ENCODE measurements around the gene GPX3.

GPX3 gene, protein sequence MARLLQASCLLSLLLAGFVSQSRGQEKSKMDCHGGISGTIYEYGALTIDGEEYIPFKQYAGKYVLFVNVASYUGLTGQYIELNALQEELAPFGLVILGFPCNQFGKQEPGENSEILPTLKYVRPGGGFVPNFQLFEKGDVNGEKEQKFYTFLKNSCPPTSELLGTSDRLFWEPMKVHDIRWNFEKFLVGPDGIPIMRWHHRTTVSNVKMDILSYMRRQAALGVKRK

DNA sequence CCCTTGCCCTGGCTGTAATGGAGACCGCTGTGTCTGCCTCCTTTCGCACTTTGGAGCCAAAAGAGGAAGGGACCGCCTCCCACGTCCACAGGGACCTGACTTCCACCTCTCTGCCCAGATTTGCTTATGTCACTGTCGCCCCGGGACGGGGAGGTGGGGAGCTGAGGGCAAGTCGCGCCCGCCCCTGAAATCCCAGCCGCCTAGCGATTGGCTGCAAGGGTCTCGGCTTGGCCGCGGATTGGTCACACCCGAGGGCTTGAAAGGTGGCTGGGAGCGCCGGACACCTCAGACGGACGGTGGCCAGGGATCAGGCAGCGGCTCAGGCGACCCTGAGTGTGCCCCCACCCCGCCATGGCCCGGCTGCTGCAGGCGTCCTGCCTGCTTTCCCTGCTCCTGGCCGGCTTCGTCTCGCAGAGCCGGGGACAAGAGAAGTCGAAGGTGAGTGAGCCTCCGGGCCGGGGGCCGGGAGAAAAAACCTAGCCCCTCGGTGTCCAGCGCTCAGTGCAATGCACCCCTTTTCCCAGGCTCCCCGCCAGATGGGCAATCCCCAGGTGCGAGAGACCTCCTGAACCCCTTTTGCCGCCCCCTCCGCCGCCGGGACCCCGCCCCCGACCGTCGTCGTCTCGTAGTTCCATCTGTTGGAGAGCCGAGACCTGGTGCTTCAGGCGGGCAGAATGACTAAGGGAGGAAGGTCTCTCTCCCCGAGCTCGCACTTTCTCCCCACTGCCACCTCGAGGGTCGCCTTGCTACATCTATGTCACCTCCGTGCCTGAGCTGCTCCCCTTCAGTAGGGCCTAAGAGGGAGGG is at the start of gene GPX3:
Gene GPX3, plus strand, starts transcription at position 288 of the 807 bp plus-strand sequence. Its CDS starts 64 bp downstream, at position 352.
- peak; percentile 40 for DNase-seq (ENCODE audit: extremely low read depth, insufficient read length)
- H3K4me3 ChIP-seq (replicated peaks; ENCODE audit: low read depth, low read length) = peak within 1 kb of the TSS; percentile 38

DNA sequence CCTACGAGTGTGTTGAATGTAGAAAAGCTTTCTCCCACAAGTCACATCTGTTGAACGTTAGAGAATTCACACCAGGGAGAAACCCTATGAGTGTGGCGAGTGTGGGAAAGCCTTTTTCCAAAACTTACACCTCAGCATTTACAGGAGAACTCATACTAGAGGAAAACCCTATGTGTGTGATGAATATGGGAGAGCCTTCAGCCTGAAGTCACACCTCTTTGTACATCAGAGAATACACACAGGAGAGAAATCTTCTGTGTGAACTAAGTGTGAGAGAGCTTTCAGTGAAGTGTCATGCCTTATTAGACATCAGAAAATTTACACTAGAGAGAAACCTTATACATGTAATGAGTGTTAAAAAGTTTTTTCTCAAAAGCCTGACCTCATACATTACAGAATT is 41.8 kb upstream of the GPX3 start:
- Histone ChIP-seq H3K4me3 (replicated peaks; ENCODE audit: low read depth, low read length) (no peak overlapping the region), H3K27me3 (replicated peaks; ENCODE audit: control insufficient read depth, insufficient read depth, low read length) (no peaks in the 10 kb centered on the region), H3K36me3 (ENCODE audit: control insufficient read depth, insufficient read depth, low read length) (no peaks in the 10 kb centered on the region)
- DNase-seq (ENCODE audit: extremely low read depth, insufficient read length) = no peak
- TF ChIP-seq, protein P1, sequence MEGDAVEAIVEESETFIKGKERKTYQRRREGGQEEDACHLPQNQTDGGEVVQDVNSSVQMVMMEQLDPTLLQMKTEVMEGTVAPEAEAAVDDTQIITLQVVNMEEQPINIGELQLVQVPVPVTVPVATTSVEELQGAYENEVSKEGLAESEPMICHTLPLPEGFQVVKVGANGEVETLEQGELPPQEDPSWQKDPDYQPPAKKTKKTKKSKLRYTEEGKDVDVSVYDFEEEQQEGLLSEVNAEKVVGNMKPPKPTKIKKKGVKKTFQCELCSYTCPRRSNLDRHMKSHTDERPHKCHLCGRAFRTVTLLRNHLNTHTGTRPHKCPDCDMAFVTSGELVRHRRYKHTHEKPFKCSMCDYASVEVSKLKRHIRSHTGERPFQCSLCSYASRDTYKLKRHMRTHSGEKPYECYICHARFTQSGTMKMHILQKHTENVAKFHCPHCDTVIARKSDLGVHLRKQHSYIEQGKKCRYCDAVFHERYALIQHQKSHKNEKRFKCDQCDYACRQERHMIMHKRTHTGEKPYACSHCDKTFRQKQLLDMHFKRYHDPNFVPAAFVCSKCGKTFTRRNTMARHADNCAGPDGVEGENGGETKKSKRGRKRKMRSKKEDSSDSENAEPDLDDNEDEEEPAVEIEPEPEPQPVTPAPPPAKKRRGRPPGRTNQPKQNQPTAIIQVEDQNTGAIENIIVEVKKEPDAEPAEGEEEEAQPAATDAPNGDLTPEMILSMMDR (IDR thresholded peaks at IDR 0.05; ENCODE audit: insufficient read depth, low read length, poor library complexity, severe bottlenecking) = no peak

More for the DNA sequence above, at the start of gene GPX3:
- no peaks in the 10 kb centered on the region; the same call in none of the 2 replicates for H3K36me3 ChIP-seq (ENCODE audit: control insufficient read depth, insufficient read depth, low read length)
- no peaks in the 10 kb centered on the region for H3K27me3 ChIP-seq (replicated peaks; ENCODE audit: control insufficient read depth, insufficient read depth, low read length)
- TF ChIP-seq, protein P1 (IDR thresholded peaks at IDR 0.05; ENCODE audit: insufficient read depth, low read length, poor library complexity, severe bottlenecking) = no peak

DNA sequence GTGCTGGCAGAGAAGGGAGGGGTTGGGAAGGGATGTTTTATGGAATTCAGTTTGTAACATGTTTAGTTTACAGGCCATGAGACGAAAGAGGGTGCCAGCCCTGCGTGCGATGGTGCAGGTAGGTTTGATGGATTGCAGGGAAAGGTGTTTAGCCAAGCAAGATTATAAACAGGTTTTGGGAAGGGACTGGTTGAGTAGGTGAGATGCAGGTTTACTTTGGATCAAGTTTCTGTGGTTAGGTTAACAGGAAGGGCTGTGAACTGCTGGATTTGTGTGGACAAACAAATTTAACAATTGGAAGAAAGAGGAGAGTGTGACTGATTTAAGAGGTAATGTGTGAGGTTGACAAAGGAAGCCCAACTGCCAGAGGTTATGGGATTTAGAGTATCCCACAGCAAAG is 32.6 kb upstream of the GPX3 start:
- DNase-seq (ENCODE audit: extremely low read depth, insufficient read length) = no peak
- Histone ChIP-seq H3K4me3 (replicated peaks; ENCODE audit: low read depth, low read length) (no peak overlapping the region), H3K36me3 (ENCODE audit: control insufficient read depth, insufficient read depth, low read length) (no peaks in the 10 kb centered on the region), H3K27me3 (replicated peaks; ENCODE audit: control insufficient read depth, insufficient read depth, low read length) (no peaks in the 10 kb centered on the region)
- TF ChIP-seq, protein P1 (IDR thresholded peaks at IDR 0.05; ENCODE audit: insufficient read depth, low read length, poor library complexity, severe bottlenecking) = no peak

DNA sequence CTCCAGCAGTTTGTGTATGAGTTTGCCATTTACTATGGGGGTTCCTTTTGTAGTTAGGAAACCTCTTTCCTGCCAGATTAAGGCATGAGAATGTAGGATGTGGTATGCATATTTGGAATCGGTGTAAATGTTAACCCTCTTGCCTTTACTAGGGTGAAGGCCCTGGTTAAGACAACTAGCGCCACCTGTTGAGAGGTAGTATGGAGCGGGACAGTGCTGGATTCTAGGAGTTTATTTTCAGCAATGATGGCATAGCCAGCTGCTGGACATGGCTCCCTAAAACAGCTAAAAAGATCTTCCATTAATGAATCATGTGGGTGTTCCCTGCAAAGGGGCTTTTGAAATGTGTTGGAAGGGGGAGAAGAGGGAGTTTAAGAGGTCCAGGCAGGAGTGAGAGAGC is 30.7 kb upstream of the GPX3 start:
- Histone ChIP-seq H3K4me3 (replicated peaks; ENCODE audit: low read depth, low read length) (no peak overlapping the region), H3K27me3 (replicated peaks; ENCODE audit: control insufficient read depth, insufficient read depth, low read length) (no peaks in the 10 kb centered on the region), H3K36me3 (ENCODE audit: control insufficient read depth, insufficient read depth, low read length) (no peaks in the 10 kb centered on the region)
- TF ChIP-seq, protein P1 (IDR thresholded peaks at IDR 0.05; ENCODE audit: insufficient read depth, low read length, poor library complexity, severe bottlenecking) = peak; percentile 56
- no peak for DNase-seq (ENCODE audit: extremely low read depth, insufficient read length)

DNA sequence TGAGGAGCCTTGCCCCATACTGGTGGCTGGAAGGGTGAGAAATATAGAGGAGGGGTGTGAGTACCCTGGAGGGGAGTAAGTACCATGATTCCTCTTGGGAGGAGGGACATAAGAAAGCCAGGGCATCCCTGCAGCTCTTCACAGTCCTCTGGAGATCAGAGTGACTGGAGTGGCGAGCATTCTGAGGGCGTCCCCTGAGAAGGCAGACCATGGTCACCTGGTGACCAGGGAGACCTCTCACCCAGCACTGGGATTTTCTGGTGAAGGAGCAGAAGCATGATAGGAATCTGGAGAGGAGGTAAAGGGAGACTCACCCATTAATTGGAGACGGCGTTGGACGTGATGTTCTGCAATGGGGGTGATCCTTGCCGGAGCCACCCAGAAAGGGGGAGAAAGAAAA is 27.7 kb upstream of the GPX3 start:
- TF ChIP-seq, protein P1 (IDR thresholded peaks at IDR 0.05; ENCODE audit: insufficient read depth, low read length, poor library complexity, severe bottlenecking) = no peak
- DNase-seq (ENCODE audit: extremely low read depth, insufficient read length) = no peak
- no peak overlapping the region for H3K4me3 ChIP-seq (replicated peaks; ENCODE audit: low read depth, low read length)
- no peaks in the 10 kb centered on the region for H3K27me3 ChIP-seq (replicated peaks; ENCODE audit: control insufficient read depth, insufficient read depth, low read length)
- no peaks in the 10 kb centered on the region for H3K36me3 ChIP-seq (ENCODE audit: control insufficient read depth, insufficient read depth, low read length)

Data from GM06990 (cell line).